Mucosa of rectum (tissue), 2 donors: ENCODE data around the gene RNF7.
"Not testable (repeated sequence)": the region's sequence is repeated elsewhere in the genome, so short reads cannot be mapped to it uniquely, and the experiment has no call there.

Experiments
- H3K27ac ChIP-seq, 2 donors: one replicate each; pipeline ENCODE4 v1.7.0; 2013; ENCODE audit warnings: inconsistent platforms in 2 of 2, low read depth in 2 of 2, low read length in 2 of 2
- H3K27me3 ChIP-seq, 2 donors: one replicate each; pipeline ENCODE4 v1.7.0; 2013; ENCODE audit warnings: low read length in 2 of 2; ENCODE audit not compliant: control insufficient read depth in 2 of 2, insufficient read depth in 2 of 2
- H3K36me3 ChIP-seq, 2 donors: one replicate each; pipeline ENCODE4 v1.7.0; 2013; ENCODE audit warnings: low read length in 2 of 2; ENCODE audit not compliant: control insufficient read depth in 2 of 2, insufficient read depth in 2 of 2
- H3K4me1 ChIP-seq, 2 donors: one replicate each; pipeline ENCODE4 v1.7.0; 2013; ENCODE audit warnings: low read length in 2 of 2, mild to moderate bottlenecking in 1 of 2; ENCODE audit not compliant: control insufficient read depth in 2 of 2, insufficient read depth in 2 of 2
- H3K4me3 ChIP-seq, 2 donors: one replicate each; pipeline ENCODE4 v1.7.0; 2013; ENCODE audit warnings: low read length in 2 of 2
- H3K9ac ChIP-seq, 2 donors: one replicate each; pipeline ENCODE4 v1.7.0; 2013; ENCODE audit warnings: low read length in 2 of 2, low read depth in 1 of 2, mild to moderate bottlenecking in 1 of 2
- H3K9me3 ChIP-seq, 2 donors: one replicate each; pipeline ENCODE4 v1.7.0; 2013; ENCODE audit warnings: low read length in 2 of 2; ENCODE audit not compliant: control insufficient read depth in 2 of 2
- donor health status: healthy.
- donor health status: Normal muscosa, but diverticular disease.

Gene RNF7

DNA sequence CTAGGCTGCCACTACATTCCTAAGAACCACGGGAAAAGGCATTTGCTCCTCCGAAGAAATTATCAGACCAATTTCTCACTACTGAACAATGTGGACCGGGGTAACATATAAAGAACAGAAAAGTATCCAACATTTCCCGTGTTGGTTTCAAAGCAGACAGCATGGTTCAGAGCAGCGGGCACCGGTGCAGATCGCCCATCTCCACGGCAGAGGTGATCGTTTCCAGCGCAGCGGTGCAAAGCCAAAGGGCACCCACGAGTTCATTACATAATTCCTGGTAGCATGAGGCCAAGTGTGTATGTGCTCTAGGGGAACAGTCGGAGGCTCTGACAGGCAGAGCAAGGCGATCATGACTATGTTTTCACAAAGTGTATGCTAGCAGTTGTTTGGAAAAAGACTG lies 38.3 kb downstream of the RNF7 start:
- H3K9me3 ChIP-seq, result no peaks in the 10 kb centered on the region
- H3K36me3 ChIP-seq, result no peaks in the 10 kb centered on the region
- H3K27ac ChIP-seq, result no peak overlapping the region
- H3K4me3 ChIP-seq, result no peak overlapping the region
- no peaks in the 10 kb centered on the region for H3K4me1 ChIP-seq
- H3K9ac ChIP-seq, result no peak overlapping the region
- H3K27me3 ChIP-seq, result no peaks in the 10 kb centered on the region

DNA sequence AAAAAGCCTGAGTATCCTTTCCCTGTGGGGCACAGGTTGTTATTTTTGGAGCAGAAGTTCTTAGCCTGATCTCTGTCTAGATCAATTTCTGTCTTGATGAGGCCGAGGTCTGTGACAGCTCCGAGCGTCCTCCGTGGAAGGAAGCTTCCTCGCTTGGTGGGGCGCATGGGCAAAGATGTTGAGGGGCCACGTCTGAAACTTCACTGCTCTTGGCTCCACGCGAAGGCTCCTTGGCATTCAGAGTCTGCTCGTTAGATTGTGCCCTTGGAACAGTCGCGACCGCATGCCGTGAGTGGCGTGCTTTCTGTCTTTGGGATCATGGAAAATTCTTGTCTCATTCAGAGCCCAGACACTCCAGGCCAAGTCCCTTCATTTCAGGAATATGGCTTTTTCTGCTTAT lies 38.8 kb downstream of the RNF7 start:
- Histone ChIP-seq H3K9ac (no peak overlapping the region), H3K27me3 (no peaks in the 10 kb centered on the region), H3K9me3 (no peaks in the 10 kb centered on the region), H3K4me3 (no peak overlapping the region), H3K27ac (no peak overlapping the region), H3K36me3 (no peaks in the 10 kb centered on the region), H3K4me1 (no peaks in the 10 kb centered on the region)

DNA sequence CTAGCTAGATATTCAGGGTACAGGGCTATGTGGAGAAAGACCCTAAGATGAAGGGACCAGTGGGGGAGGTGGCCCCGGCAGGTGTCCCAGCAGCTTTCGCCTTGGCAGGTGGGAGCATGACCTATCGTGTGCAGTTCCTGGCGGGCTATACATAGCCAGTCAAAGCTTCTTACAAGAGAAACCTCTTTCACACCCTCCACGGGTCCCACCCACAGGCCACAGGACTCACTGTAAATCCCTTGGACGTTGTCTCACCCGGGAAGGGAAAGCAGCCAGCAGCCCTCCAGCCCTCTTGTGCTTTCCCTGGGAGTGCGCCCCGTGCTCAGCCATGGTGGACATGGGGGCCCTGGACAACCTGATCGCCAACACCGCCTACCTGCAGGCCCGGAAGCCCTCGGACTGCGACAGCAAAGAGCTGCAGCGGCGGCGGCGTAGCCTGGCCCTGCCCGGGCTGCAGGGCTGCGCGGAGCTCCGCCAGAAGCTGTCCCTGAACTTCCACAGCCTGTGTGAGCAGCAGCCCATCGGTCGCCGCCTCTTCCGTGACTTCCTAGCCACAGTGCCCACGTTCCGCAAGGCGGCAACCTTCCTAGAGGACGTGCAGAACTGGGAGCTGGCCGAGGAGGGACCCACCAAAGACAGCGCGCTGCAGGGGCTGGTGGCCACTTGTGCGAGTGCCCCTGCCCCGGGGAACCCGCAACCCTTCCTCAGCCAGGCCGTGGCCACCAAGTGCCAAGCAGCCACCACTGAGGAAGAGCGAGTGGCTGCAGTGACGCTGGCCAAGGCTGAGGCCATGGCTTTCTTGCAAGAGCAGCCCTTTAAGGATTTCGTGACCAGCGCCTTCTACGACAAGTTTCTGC lies 40.1 kb downstream of the RNF7 start:
- Histone ChIP-seq H3K9me3 (no peaks in the 10 kb centered on the region), H3K27ac (no peak overlapping the region)

DNA sequence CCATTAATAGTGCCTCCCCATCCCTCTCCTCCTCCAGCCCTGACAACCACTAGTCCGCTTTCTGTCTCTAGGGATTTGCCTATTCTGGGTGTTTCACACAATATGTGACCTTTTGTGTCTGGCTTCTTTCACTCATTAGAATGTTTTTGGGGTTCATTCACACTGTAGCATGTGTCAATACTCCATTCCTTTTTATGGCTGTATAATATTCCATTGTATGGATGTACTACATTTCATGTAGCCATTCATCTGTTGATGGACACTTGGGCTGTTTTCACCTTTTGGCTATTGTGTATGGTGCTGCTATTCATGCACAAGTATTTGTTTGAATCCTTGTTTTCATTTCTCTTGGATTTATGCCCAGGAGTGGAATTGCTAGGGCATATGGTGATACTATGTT lies 41.6 kb downstream of the RNF7 start:
- no peak overlapping the region for H3K9ac ChIP-seq
- no peaks in the 10 kb centered on the region for H3K9me3 ChIP-seq
- no peaks in the 10 kb centered on the region for H3K4me1 ChIP-seq
- H3K27me3 ChIP-seq, result no peaks in the 10 kb centered on the region
- H3K36me3 ChIP-seq, result no peaks in the 10 kb centered on the region
- no peak overlapping the region for H3K27ac ChIP-seq
- H3K4me3 ChIP-seq, result no peak overlapping the region

More for the DNA sequence above, 40.1 kb downstream of the RNF7 start:
- H3K4me3 ChIP-seq, result no peak overlapping the region
- H3K27me3 ChIP-seq, result no peaks in the 10 kb centered on the region
- H3K36me3 ChIP-seq, result no peaks in the 10 kb centered on the region
- H3K4me1 ChIP-seq, result no peaks in the 10 kb centered on the region
- no peak overlapping the region for H3K9ac ChIP-seq

DNA sequence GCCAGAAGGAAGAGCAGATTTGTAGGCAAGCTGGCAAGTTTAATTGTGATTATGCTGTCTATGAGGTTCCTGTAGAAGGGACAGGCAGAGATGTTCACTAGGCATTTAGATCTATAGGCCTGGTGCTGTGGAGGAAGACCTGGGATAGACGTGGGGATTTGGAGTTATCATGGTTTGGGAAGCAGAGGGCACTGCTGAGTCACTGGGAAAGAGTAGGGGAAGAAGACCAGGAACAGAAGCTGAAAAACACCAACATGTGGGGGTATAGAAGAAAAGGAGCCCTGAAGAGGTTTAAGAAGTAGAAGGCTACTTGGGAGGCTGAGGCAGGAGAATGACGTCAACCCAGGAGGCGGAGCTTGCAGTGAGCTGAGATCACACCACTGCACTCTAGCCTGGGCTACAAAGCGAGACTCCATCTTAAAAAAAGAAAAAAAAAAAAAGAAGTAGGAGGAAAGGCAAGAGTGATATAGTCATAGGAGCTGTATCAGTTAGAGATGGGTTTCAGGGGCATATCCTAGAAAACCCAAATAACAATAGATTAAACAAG lies 44.4 kb downstream of the RNF7 start:
- no peak overlapping the region for H3K27ac ChIP-seq

DNA sequence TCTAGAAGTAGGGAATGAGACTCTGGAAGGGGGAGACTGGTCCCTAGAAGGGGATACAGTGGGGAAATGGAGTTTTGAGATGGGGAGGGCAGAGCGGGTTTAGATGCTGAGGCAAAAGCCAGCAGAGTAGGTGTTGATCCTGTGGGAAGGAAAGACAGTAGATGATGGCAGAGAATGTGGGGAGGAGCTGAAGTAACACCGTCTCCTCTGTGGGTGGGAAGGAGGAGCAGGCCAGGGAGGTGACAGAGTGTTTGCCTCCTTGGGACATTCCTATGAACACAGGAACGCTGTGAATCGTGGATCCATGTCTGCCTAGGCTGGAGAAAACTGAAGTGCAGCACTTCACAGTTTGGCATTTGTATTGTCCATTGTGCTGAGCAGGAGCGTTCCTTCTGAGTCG lies 45.5 kb downstream of the RNF7 start:
- H3K9ac ChIP-seq, result no peak overlapping the region
- no peaks in the 10 kb centered on the region for H3K36me3 ChIP-seq
- no peaks in the 10 kb centered on the region for H3K27me3 ChIP-seq
- no peaks in the 10 kb centered on the region for H3K4me1 ChIP-seq
- H3K9me3 ChIP-seq, result no peaks in the 10 kb centered on the region
- H3K27ac ChIP-seq, result no peak overlapping the region
- no peak overlapping the region for H3K4me3 ChIP-seq

More for the DNA sequence above, 44.4 kb downstream of the RNF7 start:
- Histone ChIP-seq H3K9ac (no peak overlapping the region), H3K27me3 (no peaks in the 10 kb centered on the region), H3K9me3 (no peaks in the 10 kb centered on the region), H3K36me3 (no peaks in the 10 kb centered on the region), H3K4me3 (no peak overlapping the region), H3K4me1 (no peaks in the 10 kb centered on the region)

DNA sequence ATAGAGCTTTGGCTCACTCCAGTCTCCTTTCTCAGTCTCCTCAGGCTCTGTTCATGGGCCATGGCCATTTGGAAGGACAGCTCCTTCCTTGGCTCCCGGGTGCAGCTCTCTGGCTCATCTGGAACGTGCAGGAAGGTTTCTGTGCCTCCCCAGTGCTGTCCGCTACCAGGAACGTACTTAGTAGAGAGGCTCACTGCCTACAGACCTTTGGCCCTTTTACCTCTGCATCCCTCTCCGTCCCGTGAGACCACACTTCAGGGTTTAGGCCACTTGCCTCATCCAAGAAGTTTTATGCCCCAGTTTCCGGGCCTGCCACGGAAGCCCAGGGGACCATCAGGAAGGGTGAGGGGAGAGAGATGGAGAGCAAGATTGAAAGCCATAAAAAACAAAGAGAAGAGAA lies 46.0 kb downstream of the RNF7 start:
- Histone ChIP-seq H3K36me3 (no peaks in the 10 kb centered on the region), H3K4me3 (no peak overlapping the region), H3K9me3 (no peaks in the 10 kb centered on the region), H3K27me3 (no peaks in the 10 kb centered on the region), H3K9ac (no peak overlapping the region), H3K27ac (no peak overlapping the region), H3K4me1 (no peaks in the 10 kb centered on the region)

DNA sequence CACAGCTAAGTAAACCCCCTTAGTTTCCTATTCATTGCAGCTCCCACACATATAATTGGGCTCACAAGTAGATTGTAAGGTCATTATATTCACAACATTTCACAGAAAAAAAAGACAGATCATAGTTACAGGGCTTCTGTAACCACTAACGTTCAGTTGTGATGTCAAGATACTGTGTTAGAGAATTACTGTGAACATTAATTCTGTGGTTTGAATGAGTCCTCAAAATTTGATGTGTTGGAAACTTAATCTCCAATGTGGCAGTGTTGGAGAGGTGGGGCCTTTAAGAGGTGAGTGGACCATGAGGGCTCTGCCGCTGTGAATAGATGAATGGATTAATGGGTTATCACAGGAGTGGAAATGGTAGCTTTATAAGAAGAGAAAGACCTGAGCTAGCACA lies 46.4 kb downstream of the RNF7 start:
- Histone ChIP-seq H3K9ac (no peak overlapping the region), H3K27me3 (no peaks in the 10 kb centered on the region), H3K27ac (no peak overlapping the region), H3K9me3 (no peaks in the 10 kb centered on the region), H3K4me3 (no peak overlapping the region), H3K4me1 (no peaks in the 10 kb centered on the region), H3K36me3 (no peaks in the 10 kb centered on the region)

DNA sequence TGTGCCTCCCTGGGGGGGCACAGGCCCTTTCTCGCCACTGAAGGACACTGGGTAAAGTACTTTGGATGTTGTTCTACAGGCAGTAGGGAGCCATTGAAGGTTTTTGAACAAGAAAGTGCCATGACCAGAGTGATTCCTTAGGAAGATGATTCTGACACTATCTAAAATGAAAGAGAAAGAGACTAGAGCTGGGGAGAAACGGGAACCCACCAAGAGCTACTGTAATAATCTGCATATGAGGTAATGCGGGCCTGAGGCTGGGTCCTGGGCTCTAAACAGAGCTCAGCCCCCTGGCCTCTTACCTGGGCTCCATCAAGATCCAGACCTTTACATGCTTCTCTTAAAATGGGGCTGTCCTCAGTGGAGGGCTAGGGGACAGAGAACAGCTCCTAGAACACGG lies 50.1 kb downstream of the RNF7 start:
- no peaks in the 10 kb centered on the region for H3K4me1 ChIP-seq
- no peak overlapping the region for H3K4me3 ChIP-seq
- H3K9ac ChIP-seq, result no peak overlapping the region
- no peaks in the 10 kb centered on the region for H3K9me3 ChIP-seq
- no peak overlapping the region for H3K27ac ChIP-seq
- no peaks in the 10 kb centered on the region for H3K36me3 ChIP-seq
- H3K27me3 ChIP-seq, result no peaks in the 10 kb centered on the region

DNA sequence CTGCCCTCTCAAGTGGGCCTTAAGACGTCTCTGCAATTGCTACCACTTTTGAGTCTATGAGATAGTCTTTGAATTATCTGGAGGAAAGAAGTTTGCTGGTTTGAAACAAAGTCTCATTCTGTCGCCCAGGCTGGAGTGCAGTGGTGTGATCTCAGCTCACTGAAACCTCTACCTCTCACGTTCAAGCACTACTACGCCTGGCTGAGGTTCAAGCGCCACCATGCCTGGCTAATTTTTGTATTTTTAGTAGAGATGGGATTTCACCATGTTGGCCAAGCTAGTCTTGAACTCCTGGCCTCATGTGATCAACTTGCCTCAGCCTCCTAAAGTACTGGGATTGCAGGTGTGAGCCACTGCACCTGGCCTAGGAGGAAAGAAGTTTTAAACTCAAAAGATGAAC lies 50.7 kb downstream of the RNF7 start:
- H3K9me3 ChIP-seq, H3K27ac ChIP-seq, H3K36me3 ChIP-seq, H3K4me1 ChIP-seq, H3K4me3 ChIP-seq, H3K27me3 ChIP-seq, H3K9ac ChIP-seq: not testable (repeated sequence)
